ENCODE measurements around the gene LIMS2. TPM values are rescaled to one million over a fixed set of nuclear protein-coding genes. Genes with fewer than 3 reads are reported as not detected.

The LIMS2 gene
- total and polyA plus RNA-seq, 7 donors = 9.3 to 31.8 (median 16.4) TPM

DNA sequence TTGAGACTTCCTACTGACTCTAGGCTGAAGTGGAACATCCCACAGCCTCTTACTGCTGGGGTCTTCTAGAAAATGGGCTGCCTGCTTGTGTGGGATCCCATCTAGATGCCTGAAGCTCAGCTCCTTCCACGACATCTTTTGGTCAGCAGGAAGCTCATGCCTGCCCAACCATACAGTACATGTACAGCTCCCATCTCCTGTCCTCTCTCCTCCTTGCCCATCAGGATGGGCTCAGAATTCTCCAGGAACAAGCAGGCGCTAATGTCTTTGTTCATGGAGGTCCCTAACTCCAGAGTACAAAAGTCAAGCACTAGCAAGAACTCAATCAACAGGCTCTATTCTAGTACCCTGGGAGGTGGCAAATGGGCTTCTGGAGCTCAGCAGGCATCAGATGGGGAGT lies 61.1 kb downstream of the LIMS2 start:
- Histone ChIP-seq H3K27ac (no peak overlapping the region), H3K36me3 (ENCODE audit: insufficient read depth in 1 of 2, low read depth in 1 of 2) (no peaks in the 10 kb centered on the region), H3K4me3 (no peak overlapping the region), H3K4me1 (no peaks in the 10 kb centered on the region), H3K9me3 (no peaks in the 10 kb centered on the region), H3K27me3 (ENCODE audit: insufficient read depth in 3 of 3, low read length in 2 of 3) (peaks cover 0 to 3% (median 0%) of the 10 kb centered on the region in 3 donors)
- intact Hi-C loops (cut with DNase I) = no loop called here
- no peak for DNase-seq
- TF ChIP-seq, protein P1, sequence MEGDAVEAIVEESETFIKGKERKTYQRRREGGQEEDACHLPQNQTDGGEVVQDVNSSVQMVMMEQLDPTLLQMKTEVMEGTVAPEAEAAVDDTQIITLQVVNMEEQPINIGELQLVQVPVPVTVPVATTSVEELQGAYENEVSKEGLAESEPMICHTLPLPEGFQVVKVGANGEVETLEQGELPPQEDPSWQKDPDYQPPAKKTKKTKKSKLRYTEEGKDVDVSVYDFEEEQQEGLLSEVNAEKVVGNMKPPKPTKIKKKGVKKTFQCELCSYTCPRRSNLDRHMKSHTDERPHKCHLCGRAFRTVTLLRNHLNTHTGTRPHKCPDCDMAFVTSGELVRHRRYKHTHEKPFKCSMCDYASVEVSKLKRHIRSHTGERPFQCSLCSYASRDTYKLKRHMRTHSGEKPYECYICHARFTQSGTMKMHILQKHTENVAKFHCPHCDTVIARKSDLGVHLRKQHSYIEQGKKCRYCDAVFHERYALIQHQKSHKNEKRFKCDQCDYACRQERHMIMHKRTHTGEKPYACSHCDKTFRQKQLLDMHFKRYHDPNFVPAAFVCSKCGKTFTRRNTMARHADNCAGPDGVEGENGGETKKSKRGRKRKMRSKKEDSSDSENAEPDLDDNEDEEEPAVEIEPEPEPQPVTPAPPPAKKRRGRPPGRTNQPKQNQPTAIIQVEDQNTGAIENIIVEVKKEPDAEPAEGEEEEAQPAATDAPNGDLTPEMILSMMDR (IDR thresholded peaks at IDR 0.05) = no peak
- ATAC-seq = no peak
- WGBS, 3 donors = 93 to 95% (median 94%) methylated on average over 2 of the region's 2 CpGs

DNA sequence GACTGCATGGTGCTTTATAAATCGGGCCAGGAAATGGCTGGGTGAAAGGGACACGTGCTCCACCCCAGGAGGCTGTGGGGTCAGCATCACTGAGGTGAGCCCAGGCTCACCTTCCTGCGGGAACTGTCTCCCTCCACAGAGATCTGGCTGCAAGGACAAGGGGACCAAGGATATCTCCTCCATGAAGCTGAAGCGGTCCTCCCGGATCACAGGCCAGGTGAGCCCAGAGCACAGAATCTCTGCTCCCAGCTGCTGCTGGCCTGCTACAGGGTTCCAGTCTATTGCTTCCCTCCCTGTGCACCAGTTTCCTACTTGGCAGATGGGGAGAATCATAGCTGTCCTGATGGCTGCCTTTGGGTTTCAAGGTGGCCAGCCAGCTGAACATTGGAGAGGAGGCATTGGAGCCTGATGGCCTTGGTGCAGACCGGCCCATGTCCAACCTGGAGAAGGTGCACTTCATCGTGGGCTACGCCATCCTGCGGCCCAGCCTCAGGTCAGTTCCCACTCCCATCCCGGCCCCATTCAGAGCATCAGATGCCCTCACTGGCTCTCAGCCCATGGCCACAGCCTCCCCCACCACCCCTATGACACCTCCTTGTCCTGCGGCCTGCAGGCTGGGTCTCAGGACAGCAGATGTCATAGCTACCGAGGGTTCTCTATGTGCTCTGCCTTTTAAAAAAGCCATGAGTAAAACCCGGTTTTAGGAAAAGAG lies 63.1 kb downstream of the LIMS2 start:
- H3K4me1 ChIP-seq = no peaks in the 10 kb centered on the region
- H3K36me3 ChIP-seq (ENCODE audit: insufficient read depth in 1 of 2, low read depth in 1 of 2) = no peaks in the 10 kb centered on the region
- ATAC-seq = no peak
- H3K27ac ChIP-seq = no peak overlapping the region
- TF ChIP-seq, protein P1 (IDR thresholded peaks at IDR 0.05) = no peak
- H3K27me3 ChIP-seq (ENCODE audit: insufficient read depth in 3 of 3, low read length in 2 of 3) = peaks cover 0 to 3% (median 0%) of the 10 kb centered on the region in 3 donors
- intact Hi-C loops (cut with DNase I) = no loop called here
- WGBS, 3 donors = 89 to 90% (median 89%) methylated on average over 13 of the region's 13 CpGs
- no peaks in the 10 kb centered on the region for H3K9me3 ChIP-seq
- no peak overlapping the region for H3K4me3 ChIP-seq
- DNase-seq = no peak

DNA sequence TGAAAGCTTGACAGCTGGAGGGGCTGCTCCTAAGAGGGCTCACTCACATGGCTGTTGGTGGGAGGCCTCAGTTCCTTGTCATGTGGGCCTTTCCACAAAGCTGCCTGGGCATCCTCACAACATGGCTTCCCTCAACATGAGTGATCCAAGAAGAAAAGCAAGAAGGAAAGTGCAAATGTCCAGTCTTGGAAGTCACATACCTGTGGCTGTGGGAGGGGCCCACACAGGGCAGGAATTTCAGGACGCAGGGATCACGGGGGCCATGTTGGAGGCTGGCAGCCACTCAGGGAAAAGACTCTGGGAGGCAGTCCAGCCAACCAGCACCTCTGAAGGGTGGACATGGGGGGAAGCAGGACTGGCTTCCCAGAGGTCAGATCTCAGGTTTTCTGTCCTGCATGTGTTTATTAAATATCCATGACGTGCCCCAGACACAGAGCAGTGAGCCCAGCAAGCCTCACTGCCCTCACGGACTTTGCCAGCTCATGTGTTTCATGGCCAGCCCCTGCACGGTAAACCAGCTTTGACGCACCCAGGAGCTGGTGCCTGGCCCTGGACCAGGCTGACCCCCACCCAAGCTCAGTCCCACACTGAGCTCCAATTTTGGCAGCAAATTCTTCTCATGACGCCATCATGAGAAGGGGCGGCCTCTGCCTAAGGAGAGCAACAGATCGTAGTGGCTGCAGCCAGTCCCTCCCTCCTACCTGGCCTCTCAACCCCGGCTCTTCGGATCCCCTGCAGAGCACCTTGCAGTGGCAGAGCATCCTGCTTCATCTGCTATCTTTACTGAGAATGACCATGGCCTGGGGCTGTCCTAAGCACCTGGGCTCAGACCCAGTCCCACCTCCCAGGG lies 64.0 kb downstream of the LIMS2 start:
- Histone ChIP-seq H3K4me1 (no peaks in the 10 kb centered on the region), H3K9me3 (no peaks in the 10 kb centered on the region), H3K4me3 (no peak overlapping the region), H3K36me3 (ENCODE audit: insufficient read depth in 1 of 2, low read depth in 1 of 2) (no peaks in the 10 kb centered on the region), H3K27ac (no peak overlapping the region), H3K27me3 (ENCODE audit: insufficient read depth in 3 of 3, low read length in 2 of 3) (peaks cover 0 to 3% (median 0%) of the 10 kb centered on the region in 3 donors)
- ATAC-seq (no peak), DNase-seq (no peak)
- WGBS, 3 donors = 89 to 92% (median 92%) methylated on average over 11 of the region's 11 CpGs
- TF ChIP-seq, protein P1 (IDR thresholded peaks at IDR 0.05) = no peak
- intact Hi-C loops (cut with DNase I) = no loop called here

DNA sequence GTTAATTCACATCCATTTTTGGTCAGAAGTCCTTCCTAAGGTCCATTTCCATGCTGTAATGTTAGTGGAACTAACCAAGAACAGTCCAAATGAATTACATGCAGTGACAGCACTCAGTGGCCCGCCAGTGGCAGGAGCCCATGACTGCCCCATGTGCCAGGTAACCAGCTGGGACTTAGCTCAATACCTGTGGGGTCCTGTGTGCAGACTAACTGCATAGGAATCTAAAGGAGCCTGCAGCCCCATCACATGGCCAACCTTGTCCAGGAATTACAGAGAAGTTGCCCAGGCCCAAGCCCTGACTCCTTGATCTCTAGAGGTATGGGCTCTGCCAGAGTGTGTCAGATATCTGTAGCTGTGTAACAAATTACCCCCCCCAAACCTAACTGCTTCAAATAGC lies 64.8 kb downstream of the LIMS2 start:
- intact Hi-C loops (cut with DNase I) = no loop called here
- 94 to 100% (median 95%) methylated on average over 1 of the region's 1 CpG for WGBS, 3 donors
- Histone ChIP-seq H3K27me3 (ENCODE audit: insufficient read depth in 3 of 3, low read length in 2 of 3) (peaks cover 0 to 3% (median 0%) of the 10 kb centered on the region in 3 donors), H3K36me3 (ENCODE audit: insufficient read depth in 1 of 2, low read depth in 1 of 2) (no peaks in the 10 kb centered on the region), H3K4me3 (no peak overlapping the region), H3K27ac (no peak overlapping the region), H3K9me3 (no peaks in the 10 kb centered on the region), H3K4me1 (no peaks in the 10 kb centered on the region)
- DNase-seq (no peak), ATAC-seq (no peak)
- TF ChIP-seq, protein P1 (IDR thresholded peaks at IDR 0.05) = no peak
